IPS DF 6.9 (cell line): ENCODE data around the gene USP34.

Experiments used
- DNase-seq: peaks from one replicate; pipeline ENCODE4 v3.0.0-alpha.2; 2013; ENCODE audit warnings: low read depth, low spot score
- H3K27ac ChIP-seq: one replicate; pipeline ENCODE4 v1.5.1; 2013; ENCODE audit warnings: low read length, control low read depth
- H3K27me3 ChIP-seq: 2 replicates; pipeline ENCODE4 v1.6.1; 2013; ENCODE audit warnings: mild to moderate bottlenecking, low read length; ENCODE audit not compliant: control insufficient read depth, insufficient read depth
- H3K36me3 ChIP-seq: 2 replicates; pipeline ENCODE4 v1.6.1; 2013; ENCODE audit warnings: low read length; ENCODE audit not compliant: control insufficient read depth, insufficient read depth
- H3K4me1 ChIP-seq: 2 replicates; pipeline ENCODE4 v1.6.1; 2013; ENCODE audit warnings: low read length; ENCODE audit not compliant: control insufficient read depth, insufficient read depth
- H3K4me3 ChIP-seq: 2 replicates; pipeline ENCODE4 v1.5.1; 2013; ENCODE audit warnings: mild to moderate bottlenecking, low read length
- H3K9me3 ChIP-seq: 2 replicates; pipeline ENCODE4 v1.6.1; 2013; ENCODE audit warnings: low read length, inconsistent platforms; ENCODE audit not compliant: control insufficient read depth, insufficient read depth
- WGBS: extraction: QIAGEN DNeasy Blood & Tissue Kit; methylation state at CpG from one replicate; pipeline ENCODE4 v1.1.7; 2013; ENCODE audit warnings: mixed read lengths, missing lambda C conversion rate; ENCODE audit not compliant: insufficient read length, insufficient coverage; 5-methylcytosine and 5-hydroxymethylcytosine counted together

USP34 gene

GRCh38 chr2:61327173-61327572 is 143.7 kb downstream of the USP34 start:
- WGBS, result no CpG with 5 or more reads among the region's 3 CpGs
- Histone ChIP-seq H3K4me1 (no peaks in the 10 kb centered on the region), H3K27me3 (no peaks in the 10 kb centered on the region), H3K9me3 (no peaks in the 10 kb centered on the region), H3K4me3 (no peak overlapping the region), H3K36me3 (no peaks in the 10 kb centered on the region), H3K27ac (no peak overlapping the region)
- no peak for DNase-seq

DNA sequence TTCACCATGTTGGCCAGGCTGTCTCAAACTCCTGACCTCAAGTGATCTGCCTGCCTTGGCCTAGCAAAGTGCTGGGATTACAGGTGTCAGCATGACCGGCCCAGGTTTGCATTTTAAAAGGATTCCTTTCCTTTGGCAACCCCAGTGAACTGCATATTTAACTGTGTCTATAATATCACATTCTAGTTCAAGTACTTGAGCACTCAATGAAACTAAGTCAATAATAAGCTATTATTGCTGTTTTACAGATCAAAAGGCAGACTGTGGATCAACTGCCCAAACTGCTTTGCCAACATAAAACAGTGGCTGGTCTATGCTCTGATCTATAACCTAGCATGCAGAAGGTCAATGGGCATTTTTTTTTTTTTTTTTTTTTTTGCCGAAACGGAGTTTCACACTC is 144.5 kb downstream of the USP34 start:
- WGBS, result no CpG with 5 or more reads among the region's 3 CpGs
- H3K4me3 ChIP-seq, result no peak overlapping the region
- H3K27me3 ChIP-seq, result no peaks in the 10 kb centered on the region
- no peak overlapping the region for H3K27ac ChIP-seq
- DNase-seq, result no peak
- H3K36me3 ChIP-seq, result no peaks in the 10 kb centered on the region
- no peaks in the 10 kb centered on the region for H3K4me1 ChIP-seq
- no peaks in the 10 kb centered on the region for H3K9me3 ChIP-seq

- Histone ChIP-seq H3K27ac (no peak overlapping the region), H3K4me1 (no peaks in the 10 kb centered on the region), H3K27me3 (no peaks in the 10 kb centered on the region), H3K9me3 (no peaks in the 10 kb centered on the region), H3K36me3 (no peaks in the 10 kb centered on the region; the same call in 1 of the 2 replicates), H3K4me3 (no peak overlapping the region)
- no peak for DNase-seq
- WGBS, result no CpG with 5 or more reads among the region's 3 CpGs
Measured at GRCh38 chr2:61320181-61320580, 150.7 kb downstream of the USP34 start.

DNA sequence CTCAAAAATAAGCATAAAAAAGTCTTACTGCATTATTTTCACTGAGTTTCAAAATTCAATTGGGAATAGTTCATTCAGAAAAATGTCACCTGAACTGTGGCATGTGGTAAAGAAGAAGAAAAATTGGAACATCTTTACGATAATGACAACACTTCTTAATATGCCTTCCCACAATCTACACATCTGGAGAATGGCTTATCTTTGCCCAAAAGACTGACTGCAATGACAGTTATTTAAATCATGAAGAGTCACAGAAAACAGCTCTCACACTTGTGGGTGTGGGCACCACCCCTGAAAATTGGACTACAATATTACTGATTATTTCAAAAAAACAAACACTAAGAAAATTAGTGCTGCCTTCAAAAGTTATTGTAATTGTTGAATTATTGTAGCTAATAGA is 152.3 kb downstream of the USP34 start:
- no peaks in the 10 kb centered on the region for H3K4me1 ChIP-seq
- no peaks in the 10 kb centered on the region for H3K9me3 ChIP-seq
- WGBS, result no CpG with 5 or more reads among the region's 1 CpG
- H3K27ac ChIP-seq, result no peak overlapping the region
- no peaks in the 10 kb centered on the region for H3K27me3 ChIP-seq
- H3K36me3 ChIP-seq, result no peaks in the 10 kb centered on the region; the same call in 1 of the 2 replicates
- H3K4me3 ChIP-seq, result no peak overlapping the region
- no peak for DNase-seq

GRCh38 chr2:61295981-61296380 is 174.9 kb downstream of the USP34 start:
- DNase-seq, result no peak
- Histone ChIP-seq H3K9me3 (no peaks in the 10 kb centered on the region), H3K4me1 (no peaks in the 10 kb centered on the region), H3K27ac (no peak overlapping the region), H3K4me3 (no peak overlapping the region), H3K27me3 (no peaks in the 10 kb centered on the region), H3K36me3 (peaks cover 2% of the 10 kb centered on the region; the same call in 1 of the 2 replicates)
- no CpG with 5 or more reads among the region's 3 CpGs for whole genome bisulfite sequencing

DNA sequence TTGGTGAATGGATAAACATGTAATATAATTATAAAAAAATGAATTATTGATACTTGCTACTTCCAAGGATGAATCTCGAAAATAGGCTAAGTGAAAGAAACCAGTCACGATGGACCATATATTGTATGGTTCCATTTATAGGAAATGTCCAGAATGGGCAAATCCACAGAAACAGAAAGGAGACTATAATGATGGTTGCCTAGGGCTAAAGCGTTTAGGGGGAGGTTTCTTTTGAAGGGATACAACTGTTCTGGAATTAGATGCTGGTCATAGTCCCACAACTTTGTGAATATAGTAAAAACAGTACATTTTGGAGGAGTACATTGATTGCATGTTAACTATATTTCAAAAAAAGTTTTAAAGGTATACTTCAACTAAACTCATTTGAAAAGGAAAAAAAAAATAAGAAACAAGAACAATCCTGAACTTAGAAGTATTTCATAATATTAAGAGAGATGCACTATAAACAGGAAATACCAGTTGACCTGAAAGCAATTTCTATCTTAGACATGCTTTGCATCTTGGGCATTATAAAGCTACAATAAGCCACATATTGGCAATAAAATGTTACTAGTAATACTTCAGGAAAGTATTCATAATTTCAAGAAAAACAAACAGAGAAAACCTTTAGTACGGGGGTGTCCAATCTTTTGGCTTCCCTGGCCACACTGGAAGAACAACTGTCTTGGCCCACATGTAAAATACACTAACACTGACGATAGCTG is 178.9 kb downstream of the USP34 start:
- WGBS, result no CpG with 5 or more reads among the region's 5 CpGs
- Histone ChIP-seq H3K27me3 (no peaks in the 10 kb centered on the region), H3K27ac (no peak overlapping the region), H3K36me3 (no peaks in the 10 kb centered on the region; the same call in 1 of the 2 replicates), H3K4me1 (no peaks in the 10 kb centered on the region), H3K9me3 (no peaks in the 10 kb centered on the region), H3K4me3 (no peak overlapping the region)
- DNase-seq, result no peak

GRCh38 chr2:61288070-61288841 is 182.6 kb downstream of the USP34 start:
- Histone ChIP-seq H3K36me3 (no peaks in the 10 kb centered on the region), H3K9me3 (no peaks in the 10 kb centered on the region), H3K27ac (no peak overlapping the region), H3K27me3 (no peaks in the 10 kb centered on the region), H3K4me1 (no peaks in the 10 kb centered on the region), H3K4me3 (no peak overlapping the region)
- no CpG with 5 or more reads among the region's 8 CpGs for WGBS
- no peak for DNase-seq

DNA sequence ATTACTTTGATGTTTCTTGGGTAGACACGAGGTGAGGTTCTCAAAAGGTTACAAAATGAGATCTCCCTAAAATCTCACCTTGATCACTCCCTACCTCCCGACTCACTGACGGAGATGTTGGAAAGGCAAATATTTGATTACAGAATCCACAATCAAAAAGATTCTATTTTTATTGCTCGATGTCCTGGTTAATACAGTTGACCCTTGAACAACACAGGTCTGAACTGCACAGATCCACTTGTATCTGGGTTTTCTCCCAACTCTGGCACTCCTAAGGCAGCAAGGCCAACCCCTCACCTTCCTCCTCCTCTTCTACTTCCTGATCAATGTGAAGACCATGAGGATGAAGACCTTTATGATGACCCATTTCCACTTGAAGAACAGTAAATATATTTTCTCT is 183.6 kb downstream of the USP34 start:
- no peak overlapping the region for H3K27ac ChIP-seq
- no peaks in the 10 kb centered on the region for H3K27me3 ChIP-seq
- H3K4me1 ChIP-seq, result no peaks in the 10 kb centered on the region
- no peak overlapping the region for H3K4me3 ChIP-seq
- no peak for DNase-seq
- no peaks in the 10 kb centered on the region for H3K36me3 ChIP-seq
- no CpG with 5 or more reads among the region's 4 CpGs for WGBS
- H3K9me3 ChIP-seq, result no peaks in the 10 kb centered on the region

GRCh38 chr2:61283443-61284160 is 187.3 kb downstream of the USP34 start:
- no CpG with 5 or more reads among the region's 1 CpG for WGBS

GRCh38 chr2:61282104-61282590 is 188.7 kb downstream of the USP34 start:
- no peak overlapping the region for H3K27ac ChIP-seq
- H3K36me3 ChIP-seq, result no peaks in the 10 kb centered on the region
- no peak for DNase-seq
- H3K4me3 ChIP-seq, result no peak overlapping the region
- no peaks in the 10 kb centered on the region for H3K4me1 ChIP-seq
- no peaks in the 10 kb centered on the region for H3K27me3 ChIP-seq
- WGBS, result no CpG with 5 or more reads among the region's 6 CpGs
- H3K9me3 ChIP-seq, result no peaks in the 10 kb centered on the region

More at GRCh38 chr2:61283443-61284160, 187.3 kb downstream of the USP34 start:
- H3K27me3 ChIP-seq, result no peaks in the 10 kb centered on the region
- no peak overlapping the region for H3K4me3 ChIP-seq
- no peak for DNase-seq
- no peaks in the 10 kb centered on the region for H3K9me3 ChIP-seq
- H3K4me1 ChIP-seq, result no peaks in the 10 kb centered on the region
- no peaks in the 10 kb centered on the region for H3K36me3 ChIP-seq
- H3K27ac ChIP-seq, result no peak overlapping the region
